Lung (tissue), 12 donors: ENCODE data around the gene KIF18B. TPM values are rescaled to one million over a fixed set of nuclear protein-coding genes. Genes with fewer than 3 reads are reported as not detected.

Source experiments
- ATAC-seq: fragments of 200-7000 bp; cut with Tn5 transposase; one replicate; pipeline ENCODE4 v1.9.1; 2020; ENCODE audit warnings: moderate number of reproducible peaks; ENCODE audit not compliant: insufficient read depth, low FRiP score
- DNase-seq, 3 donors: peaks; one replicate each; pipeline ENCODE4 v3.0.0-alpha.2; 2013 to 2017
- H3K27ac ChIP-seq, 2 donors: one replicate each; pipeline ENCODE4 v1.5.1; 2013; ENCODE audit warnings: mild to moderate bottlenecking in 2 of 2, moderate library complexity in 2 of 2, control low read depth in 1 of 2, inconsistent platforms in 1 of 2, low read depth in 1 of 2, low read length in 1 of 2
- H3K27me3 ChIP-seq, 3 donors: one replicate each; pipeline ENCODE4 v1.5.1; 2013; ENCODE audit warnings: low read length in 2 of 3; ENCODE audit not compliant: control insufficient read depth in 3 of 3, insufficient read depth in 3 of 3
- H3K36me3 ChIP-seq, 4 donors: one replicate each; pipeline ENCODE4 v1.5.1; 2013; ENCODE audit warnings: low read length in 4 of 4, mild to moderate bottlenecking in 1 of 4, moderate library complexity in 1 of 4; ENCODE audit not compliant: control insufficient read depth in 4 of 4, insufficient read depth in 4 of 4
- H3K4me1 ChIP-seq, 5 donors: one replicate each; pipeline ENCODE4 v1.5.1; 2013; ENCODE audit warnings: low read length in 5 of 5, mild to moderate bottlenecking in 2 of 5, moderate library complexity in 1 of 5; ENCODE audit not compliant: control insufficient read depth in 5 of 5, insufficient read depth in 5 of 5
- H3K4me3 ChIP-seq: one replicate; pipeline ENCODE4 v1.5.1; 2013; ENCODE audit warnings: mild to moderate bottlenecking, control low read depth, moderate library complexity
- H3K9ac ChIP-seq, 2 donors: one replicate each; pipeline ENCODE4 v1.5.1; 2013; ENCODE audit warnings: low read length in 2 of 2, control low read depth in 1 of 2; ENCODE audit not compliant: insufficient read depth in 1 of 2
- H3K9me3 ChIP-seq, 4 donors: one replicate each; pipeline ENCODE4 v1.5.1; 2013; ENCODE audit warnings: low read length in 3 of 4, mild to moderate bottlenecking in 1 of 4, moderate library complexity in 1 of 4; ENCODE audit not compliant: control insufficient read depth in 4 of 4, insufficient read depth in 3 of 4
- WGBS, 2 donors: extraction: QIAGEN DNeasy Blood & Tissue Kit; methylation state at CpG; one replicate each; pipeline ENCODE4 v1.1.7; 2013; 5-methylcytosine and 5-hydroxymethylcytosine counted together
- polyA plus RNA-seq, 2 donors: library from polyadenylated mRNA; stranded (reverse); fragments of 200-250 nt; gene quantifications; one replicate each; pipeline ENCODE4 v1.2.1, GENCODE V29; 2013
- total RNA-seq, 2 donors: library from RNA; depleted of rRNA in 1 of 2; stranded (reverse); fragments of >200 nt in 1 of 2; gene quantifications; one replicate each; pipeline ENCODE4 v1.2.1, GENCODE V29; 2014 to 2021
- TF ChIP-seq, protein P1 (sequence below): IDR thresholded peaks from 2 replicates; pipeline ENCODE4 v1.5.1; 2012; ENCODE audit warnings: mild to moderate bottlenecking; ENCODE audit errors: control extremely low read depth, extremely low read depth
- donor health status: control.
- donor health status: control.
- donor health status: Bipolar disorder and iron deficiency.
- donor health status: healthy.
- donor health status: DM: yes; HTN: yes; CAD: no.

Gene KIF18B
- total and polyA plus RNA-seq, 4 donors = 0.70 to 1.4 (median 0.83) TPM

DNA sequence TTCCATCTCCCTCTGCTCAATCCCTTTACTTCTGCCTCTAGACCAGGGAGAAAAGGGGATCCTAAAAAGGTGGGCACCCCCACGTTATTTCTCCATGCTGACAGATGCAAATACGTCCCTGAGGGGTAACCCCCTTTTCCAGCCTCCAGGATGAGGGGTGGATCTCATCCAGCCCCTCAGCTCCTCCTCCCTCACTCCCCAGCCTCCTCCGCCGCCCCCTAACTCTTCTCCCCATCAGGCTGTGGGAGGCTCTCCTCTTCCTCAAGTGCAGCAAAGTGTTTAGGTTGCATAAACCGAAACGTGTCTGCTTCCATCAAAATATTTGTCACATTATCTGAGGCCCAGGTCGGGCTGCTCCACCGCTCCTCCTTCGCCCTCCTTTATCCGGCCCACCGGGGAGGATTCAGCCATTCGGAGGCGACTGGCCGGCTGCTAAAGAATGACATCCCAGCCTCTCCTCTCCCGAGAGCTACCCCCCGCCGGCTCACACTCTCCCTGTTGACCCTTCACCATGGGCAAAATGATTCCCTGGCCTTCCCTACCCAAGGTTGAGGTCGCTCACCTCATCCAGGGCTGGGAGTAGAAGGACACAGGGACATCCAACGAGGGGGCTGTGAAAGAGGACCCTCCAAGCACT is 21.7 kb upstream of the KIF18B start:
- Histone ChIP-seq H3K27me3 (peaks cover 0 to 58% (median 24%) of the 10 kb centered on the region in 3 donors), H3K9me3 (no peaks in the 10 kb centered on the region), H3K27ac (no peak overlapping the region), H3K4me1 (peaks cover 0 to 31% (median 14%) of the 10 kb centered on the region in 5 donors), H3K4me3 (no peak overlapping the region), H3K36me3 (no peaks in the 10 kb centered on the region), H3K9ac (peak overlapping the region in 1 of 2 donors; percentile 67)
- DNase-seq (peak in 2 of 3 donors; percentile 53 to 78), ATAC-seq (no peak)
- 24 to 44% methylated on average over 19 of the region's 19 CpGs for WGBS, 2 donors
- TF ChIP-seq, protein P1, sequence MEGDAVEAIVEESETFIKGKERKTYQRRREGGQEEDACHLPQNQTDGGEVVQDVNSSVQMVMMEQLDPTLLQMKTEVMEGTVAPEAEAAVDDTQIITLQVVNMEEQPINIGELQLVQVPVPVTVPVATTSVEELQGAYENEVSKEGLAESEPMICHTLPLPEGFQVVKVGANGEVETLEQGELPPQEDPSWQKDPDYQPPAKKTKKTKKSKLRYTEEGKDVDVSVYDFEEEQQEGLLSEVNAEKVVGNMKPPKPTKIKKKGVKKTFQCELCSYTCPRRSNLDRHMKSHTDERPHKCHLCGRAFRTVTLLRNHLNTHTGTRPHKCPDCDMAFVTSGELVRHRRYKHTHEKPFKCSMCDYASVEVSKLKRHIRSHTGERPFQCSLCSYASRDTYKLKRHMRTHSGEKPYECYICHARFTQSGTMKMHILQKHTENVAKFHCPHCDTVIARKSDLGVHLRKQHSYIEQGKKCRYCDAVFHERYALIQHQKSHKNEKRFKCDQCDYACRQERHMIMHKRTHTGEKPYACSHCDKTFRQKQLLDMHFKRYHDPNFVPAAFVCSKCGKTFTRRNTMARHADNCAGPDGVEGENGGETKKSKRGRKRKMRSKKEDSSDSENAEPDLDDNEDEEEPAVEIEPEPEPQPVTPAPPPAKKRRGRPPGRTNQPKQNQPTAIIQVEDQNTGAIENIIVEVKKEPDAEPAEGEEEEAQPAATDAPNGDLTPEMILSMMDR = no peak

DNA sequence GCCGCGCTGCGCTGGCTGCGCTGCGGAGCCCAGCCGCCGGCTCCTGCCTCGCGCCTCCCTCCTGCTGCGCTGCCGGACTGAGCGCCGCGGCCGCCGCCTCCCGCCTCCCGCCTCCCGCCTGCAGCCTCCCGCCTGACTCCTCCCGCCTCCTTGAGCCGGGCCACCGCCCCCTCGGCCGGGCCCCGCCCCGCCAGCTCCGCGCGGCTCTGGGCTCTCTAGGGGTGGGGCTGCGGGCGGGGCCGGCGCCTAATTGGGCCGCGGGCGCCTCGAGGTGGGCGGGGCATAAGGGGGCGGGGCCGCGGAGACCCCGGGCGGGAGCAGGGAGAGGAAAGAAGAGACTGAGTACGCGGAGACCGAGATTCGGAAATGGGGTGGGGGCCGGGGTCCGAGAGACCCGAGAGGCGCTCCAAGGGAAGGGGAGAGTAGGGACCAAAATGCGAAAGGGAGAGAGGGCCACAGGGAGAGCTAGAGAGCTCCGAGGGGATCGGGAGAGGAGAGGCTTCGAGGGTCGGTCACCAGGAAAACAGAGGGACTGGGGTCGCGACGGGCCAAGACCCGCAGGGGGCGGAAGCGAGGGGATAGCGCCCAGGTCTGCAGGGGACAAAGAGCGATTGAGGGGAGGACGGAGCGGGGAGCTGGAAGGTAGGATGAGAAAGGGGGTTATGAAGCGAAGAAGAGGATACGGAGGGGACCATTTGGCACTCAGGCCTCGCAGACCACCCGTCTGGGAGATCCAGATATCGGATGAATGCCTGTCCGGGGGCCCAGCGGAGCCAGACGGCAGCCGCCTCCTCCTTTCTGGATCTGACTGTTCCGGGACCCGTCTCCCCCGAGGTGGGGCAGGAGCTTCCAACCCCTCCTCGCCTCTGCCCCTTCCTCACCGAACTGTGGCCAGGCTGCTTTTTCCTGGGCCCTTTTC is 20.9 kb upstream of the KIF18B start, which contains the start of gene C1QL1:
C1QL1 (minus strand) TSS at position 79 of the 919 bp plus-strand sequence. CDS start 255 bp downstream, outside the sequence.
- H3K36me3 ChIP-seq = no peaks in the 10 kb centered on the region
- no peak within 1 kb of the TSS for H3K27ac ChIP-seq
- peak within 1 kb of the TSS; percentile 8 to 67 for H3K9ac ChIP-seq
- H3K9me3 ChIP-seq = no peaks in the 10 kb centered on the region
- DNase-seq (peak; percentile 96 to 98 (median 96)), ATAC-seq (peak; percentile 99)
- TF ChIP-seq, protein P1 = no peak
- H3K4me3 ChIP-seq = no peak within 1 kb of the TSS
- peaks cover 2 to 58% (median 24%) of the 10 kb centered on the region in 3 donors for H3K27me3 ChIP-seq
- peaks cover 0 to 31% (median 14%) of the 10 kb centered on the region in 5 donors for H3K4me1 ChIP-seq
- 4% methylated on average over 50 to 81 of the region's 81 CpGs for WGBS, 2 donors

DNA sequence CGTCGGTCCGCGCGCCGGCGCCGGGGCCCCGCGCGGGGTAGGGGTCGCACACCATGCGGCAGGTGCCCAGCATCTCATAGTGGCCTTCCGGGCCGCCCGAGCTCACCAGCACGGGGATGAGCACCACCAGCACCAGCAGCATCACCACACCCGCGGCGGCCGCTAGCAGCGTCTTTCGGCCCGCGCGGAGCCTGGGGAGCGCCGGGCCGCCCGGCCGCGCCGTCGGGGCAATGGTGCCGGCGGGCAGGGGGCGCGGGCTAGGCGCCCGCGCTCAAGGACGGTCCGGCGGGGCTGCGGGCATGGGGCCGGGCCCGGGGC is 20.3 kb upstream of the KIF18B start:
- Histone ChIP-seq H3K9me3 (no peaks in the 10 kb centered on the region), H3K27ac (no peak overlapping the region), H3K27me3 (peaks cover 2 to 59% (median 24%) of the 10 kb centered on the region in 3 donors), H3K4me3 (no peak overlapping the region), H3K9ac (no peak overlapping the region), H3K36me3 (no peaks in the 10 kb centered on the region), H3K4me1 (peaks cover 0 to 31% (median 14%) of the 10 kb centered on the region in 5 donors)
- DNase-seq (no peak), ATAC-seq (no peak)
- 2% methylated on average over 44 to 47 of the region's 47 CpGs for WGBS, 2 donors
- TF ChIP-seq, protein P1 = no peak
